Panc1 (cell line): ENCODE measurements around the gene LAMB1. TPM values are rescaled to one million over a fixed set of nuclear protein-coding genes. Genes with fewer than 3 reads are reported as not detected.

Source experiments
- ATAC-seq: fragments of 200-7000 bp; cut with Tn5 transposase; 2 replicates; pipeline ENCODE4 v1.9.1; 2020; ENCODE audit warnings: mild to moderate bottlenecking, moderate library complexity
- BruUV-seq: library from RNA; stranded (reverse); fragments of 400-500 nt; replicated peaks from 2 replicates; lab custom pipeline; 2021; lab: Mats Ljungman, UMichigan
- CTCF ChIA-PET: fragments of 300-600 bp; sonication (Branson Sonifier 250); formaldehyde crosslinking; loops from one replicate; lab custom pipeline; 2022; ENCODE audit warnings: antibody characterized with exemption; lab: Charles Lee
- POLR2A ChIA-PET: fragments of 300-600 bp; sonication (Branson Sonifier 250); formaldehyde crosslinking; loops from one replicate; lab custom pipeline; 2022; ENCODE audit warnings: antibody characterized with exemption; lab: Charles Lee
- DNase-seq: peaks from one replicate; pipeline ENCODE4 v3.0.0-alpha.2; 2010; ENCODE audit warnings: low read depth, low spot score
- H3K27ac ChIP-seq: 2 replicates; pipeline ENCODE4 v1.5.1; 2011; ENCODE audit warnings: mild to moderate bottlenecking, low read length, inconsistent platforms
- H3K27me3 ChIP-seq: fragments of 200-500 bp; sonication (Bioruptor generic); 2 replicates; pipeline ENCODE4 v1.6.0; 2014; ENCODE audit warnings: low read length, inconsistent platforms; ENCODE audit not compliant: control insufficient read depth, insufficient read depth
- H3K36me3 ChIP-seq: fragments of 200-500 bp; sonication (Bioruptor generic); 2 replicates; pipeline ENCODE4 v1.5.1; 2014; ENCODE audit warnings: inconsistent platforms, mild to moderate bottlenecking, low read length, moderate library complexity; ENCODE audit not compliant: control insufficient read depth, insufficient read depth
- H3K4me1 ChIP-seq: 2 replicates; pipeline ENCODE4 v1.5.1; 2011; ENCODE audit warnings: inconsistent platforms, mild to moderate bottlenecking, low read length, moderate library complexity; ENCODE audit not compliant: control insufficient read depth, insufficient read depth
- H3K4me3 ChIP-seq, 2 experiments: 2 replicates each; pipeline ENCODE4 v1.5.1; 2011 to 2012; ENCODE audit warnings: low read depth in 2 of 2, low read length in 2 of 2, mild to moderate bottlenecking in 2 of 2, inconsistent platforms in 1 of 2, moderate library complexity in 1 of 2
- H3K9me3 ChIP-seq: fragments of 200-500 bp; sonication (Bioruptor generic); 2 replicates; pipeline ENCODE4 v1.5.1; 2014; ENCODE audit warnings: low read depth, mild to moderate bottlenecking, inconsistent platforms, low read length, moderate library complexity; ENCODE audit not compliant: control insufficient read depth, insufficient read depth
- POLR2AphosphoS5 ChIP-seq: IDR thresholded peaks from 2 replicates; pipeline ENCODE4 v1.6.1; 2012; ENCODE audit warnings: mild to moderate bottlenecking, low read depth, low read length, moderate library complexity
- REST ChIP-seq, 2 experiments: IDR thresholded peaks; 2 replicates each; pipeline ENCODE4 v1.6.1; 2011 to 2012; ENCODE audit warnings: low read depth in 2 of 2, control low read depth in 1 of 2, low read length in 1 of 2, mild to moderate bottlenecking in 1 of 2, moderate library complexity in 1 of 2; ENCODE audit not compliant: insufficient read depth in 1 of 2
- SIN3A ChIP-seq: IDR thresholded peaks from 2 replicates; pipeline ENCODE4 v1.6.1; 2012; ENCODE audit warnings: low read depth, mild to moderate bottlenecking, low read length, moderate library complexity, borderline replicate concordance; ENCODE audit not compliant: insufficient read depth
- TCF7L2 ChIP-seq: IDR thresholded peaks from 2 replicates; pipeline ENCODE4 v1.6.1; 2011; ENCODE audit warnings: mild to moderate bottlenecking, low read depth, low read length, inconsistent platforms
- in situ Hi-C: cut with HindIII; loops from 2 replicates; pipeline ENCODE4 v1.10.0; 2016; ENCODE audit warnings: low sequenced_read_pairs, low pct_unique_long_range_greater_than_20kb
- intact Hi-C: fragments of 100-400 bp; cut with micrococcal nuclease; formaldehyde crosslinking; loops from one replicate; pipeline ENCODE4 v1.10.0; 2022; ENCODE audit not compliant: unreplicated experiment
- total RNA-seq: library from RNA; stranded (reverse); gene quantifications from one replicate; pipeline ENCODE4 v1.2.1, GENCODE V29; 2021; ENCODE audit not compliant: unreplicated experiment
- TF ChIP-seq, protein P1 (sequence below): fragments of 450-650 bp; IDR thresholded peaks from 2 replicates; pipeline ENCODE4 v1.5.1; 2017; ENCODE audit warnings: mild to moderate bottlenecking

LAMB1 gene
- total RNA-seq, 1 experiment from 2014 or later, result 204 TPM

GRCh38 chr7:107982918-107983389 lies 20.0 kb downstream of the LAMB1 start:
- in situ Hi-C loops (no loop called here), intact Hi-C loops (no loop called here)
- no peak overlapping the region for H3K4me3 ChIP-seq
- H3K36me3 ChIP-seq, result peaks cover 18% of the 10 kb centered on the region
- ChIA-PET POLR2A (interaction anchor here (0.6 kb wide), 1 partner anchor 48 kb away, joined by 4 read pairs; no protein-coding TSS in a partner anchor), CTCF (no interaction called here)
- ATAC-seq (0 out of 2 replicates have a peak, but pooled peaks have one; percentile 45), DNase-seq (no peak)
- H3K4me1 ChIP-seq, result no peaks in the 10 kb centered on the region; the same call in 1 of the 2 replicates
- TF ChIP-seq, protein P1, sequence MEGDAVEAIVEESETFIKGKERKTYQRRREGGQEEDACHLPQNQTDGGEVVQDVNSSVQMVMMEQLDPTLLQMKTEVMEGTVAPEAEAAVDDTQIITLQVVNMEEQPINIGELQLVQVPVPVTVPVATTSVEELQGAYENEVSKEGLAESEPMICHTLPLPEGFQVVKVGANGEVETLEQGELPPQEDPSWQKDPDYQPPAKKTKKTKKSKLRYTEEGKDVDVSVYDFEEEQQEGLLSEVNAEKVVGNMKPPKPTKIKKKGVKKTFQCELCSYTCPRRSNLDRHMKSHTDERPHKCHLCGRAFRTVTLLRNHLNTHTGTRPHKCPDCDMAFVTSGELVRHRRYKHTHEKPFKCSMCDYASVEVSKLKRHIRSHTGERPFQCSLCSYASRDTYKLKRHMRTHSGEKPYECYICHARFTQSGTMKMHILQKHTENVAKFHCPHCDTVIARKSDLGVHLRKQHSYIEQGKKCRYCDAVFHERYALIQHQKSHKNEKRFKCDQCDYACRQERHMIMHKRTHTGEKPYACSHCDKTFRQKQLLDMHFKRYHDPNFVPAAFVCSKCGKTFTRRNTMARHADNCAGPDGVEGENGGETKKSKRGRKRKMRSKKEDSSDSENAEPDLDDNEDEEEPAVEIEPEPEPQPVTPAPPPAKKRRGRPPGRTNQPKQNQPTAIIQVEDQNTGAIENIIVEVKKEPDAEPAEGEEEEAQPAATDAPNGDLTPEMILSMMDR, result no peak; the same call in 1 of the 2 replicates
- TF ChIP-seq REST (IDR thresholded peaks at IDR 0.05; ENCODE audit: insufficient read depth in 1 of 2, low read depth in 2 of 2, low read length in 1 of 2) (no peak), POLR2AphosphoS5 (no peak), SIN3A (no peak), TCF7L2 (no peak)
- no TSS peak for BruUV-seq
- H3K9me3 ChIP-seq, result no peaks in the 10 kb centered on the region
- no peaks in the 10 kb centered on the region for H3K27me3 ChIP-seq
- no peak overlapping the region for H3K27ac ChIP-seq

DNA sequence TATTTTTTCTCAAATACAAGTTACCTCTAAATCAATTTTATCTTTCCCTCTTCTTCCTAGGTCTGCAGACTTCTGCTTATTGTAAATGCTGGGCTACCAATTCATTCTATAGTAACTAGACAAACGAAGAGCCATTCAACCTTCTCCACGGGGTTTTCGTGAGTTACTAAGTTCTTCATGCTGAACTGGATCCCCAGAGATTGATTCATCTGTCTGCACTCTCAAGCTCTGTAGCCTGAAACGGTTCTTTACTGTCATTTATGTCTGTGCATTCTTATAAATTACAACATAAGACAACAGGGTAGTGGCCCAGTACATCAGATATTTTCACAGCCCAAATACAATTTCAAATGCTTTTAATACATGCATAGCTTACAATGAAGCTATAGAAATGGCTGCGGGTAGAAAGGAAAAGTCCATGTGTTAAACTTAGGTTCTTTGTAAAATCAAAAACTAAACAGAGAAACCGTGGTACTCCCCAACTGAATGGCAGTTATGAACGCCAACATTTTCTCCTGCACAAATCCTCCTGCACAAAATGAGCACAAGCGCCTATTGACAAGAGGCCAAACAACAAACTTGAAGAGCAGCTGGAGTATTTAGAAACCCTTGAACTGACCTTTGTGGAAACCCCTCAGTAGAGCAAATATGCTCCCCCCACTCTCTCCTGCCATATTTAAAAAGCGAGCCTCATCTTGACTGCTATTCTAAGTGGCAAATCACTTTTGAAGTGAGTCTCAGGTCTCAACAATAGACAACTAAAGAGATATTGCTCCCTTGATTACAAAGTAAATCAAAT lies 20.7 kb downstream of the LAMB1 start:
- BruUV-seq, result no TSS peak
- in situ Hi-C loops (no loop called here), intact Hi-C loops (no loop called here)
- Histone ChIP-seq H3K27me3 (no peaks in the 10 kb centered on the region), H3K9me3 (no peaks in the 10 kb centered on the region), H3K27ac (no peak overlapping the region), H3K36me3 (peaks cover 22% of the 10 kb centered on the region), H3K4me1 (no peaks in the 10 kb centered on the region; the same call in 1 of the 2 replicates), H3K4me3 (no peak overlapping the region)
- CTCF ChIA-PET, result no interaction called here
- POLR2A ChIA-PET, result no interaction called here
- ATAC-seq, result no peak
- TF ChIP-seq TCF7L2 (no peak), SIN3A (no peak), REST (IDR thresholded peaks at IDR 0.05; ENCODE audit: insufficient read depth in 1 of 2, low read depth in 2 of 2, low read length in 1 of 2) (no peak), POLR2AphosphoS5 (no peak)
- TF ChIP-seq, protein P1, result no peak
- DNase-seq, result no peak
